ENCODE measurements around the gene IKZF4.
"Not testable (repeated sequence)": the region's sequence is repeated elsewhere in the genome, so short reads cannot be mapped to it uniquely, and the experiment has no call there.

The IKZF4 gene

DNA sequence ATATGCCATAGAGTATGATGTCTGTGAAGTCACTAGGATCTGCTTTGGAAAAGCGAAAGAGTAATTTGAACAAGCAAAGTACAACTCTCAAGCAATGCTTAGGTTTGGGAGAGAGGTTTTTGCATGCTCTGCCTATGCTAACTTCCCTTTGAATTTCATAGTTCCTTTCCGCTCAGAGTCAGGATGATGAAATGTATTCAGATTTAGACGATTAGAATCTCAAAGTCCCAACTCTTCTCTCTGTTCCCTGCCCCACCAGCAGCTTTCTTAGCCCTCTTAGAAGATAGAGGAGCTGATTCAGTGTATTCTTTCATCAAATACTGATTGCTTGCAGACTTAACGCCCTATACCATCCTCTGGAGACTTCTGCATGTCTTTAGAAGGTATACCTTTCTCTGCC, 35.5 kb upstream of the IKZF4 start:
- Histone ChIP-seq H4K91ac (ENCODE audit: low read depth, low read length, poor library complexity) (no peak overlapping the region), H2AK5ac (ENCODE audit: low read depth, low read length) (no peak overlapping the region), H4K8ac (ENCODE audit: low read depth, low read length) (no peak overlapping the region), H3K14ac (ENCODE audit: low read length) (no peak overlapping the region), H3K27me3 (ENCODE audit: control insufficient read depth in 3 of 3, insufficient read depth in 3 of 3, low read depth in 1 of 3, low read length in 3 of 3) (no peaks in the 10 kb centered on the region), H3K79me1 (ENCODE audit: low read depth, low read length) (no peaks in the 10 kb centered on the region), H2AFZ (ENCODE audit: low read length) (no peak overlapping the region), H2BK120ac (ENCODE audit: low read depth, low read length) (no peak overlapping the region), H3K36me3 (replicated peaks in 1 of 2; ENCODE audit: control insufficient read depth in 2 of 2, insufficient read depth in 2 of 2, low read length in 2 of 2) (peaks cover 18 to 93% of the 10 kb centered on the region in 2 donors), H3K18ac (ENCODE audit: low read length) (no peak overlapping the region), H3K23ac (ENCODE audit: low read depth, low read length, poor library complexity) (no peak overlapping the region), H3K27ac (replicated peaks; ENCODE audit: low read length) (no peak overlapping the region), H2BK5ac (ENCODE audit: low read length) (no peak overlapping the region), H2BK12ac (ENCODE audit: low read length) (no peak overlapping the region), H3K9ac (ENCODE audit: low read depth, low read length, poor library complexity) (no peak overlapping the region), H3K4me2 (ENCODE audit: insufficient read depth, low read length, poor library complexity, severe bottlenecking) (no peak overlapping the region), H3K4me3 (ENCODE audit: low read length in 2 of 2) (no peak overlapping the region), H2BK15ac (ENCODE audit: low read length) (no peak overlapping the region), H3K4ac (ENCODE audit: low read length) (no peak overlapping the region), H3K4me1 (ENCODE audit: control insufficient read depth in 2 of 2, insufficient read depth in 1 of 2, low read depth in 1 of 2, low read length in 2 of 2) (no peaks in the 10 kb centered on the region), H3K9me3 (replicated peaks in 1 of 2; ENCODE audit: control insufficient read depth in 2 of 2, insufficient read depth in 1 of 2, low read depth in 1 of 2, low read length in 2 of 2) (no peaks in the 10 kb centered on the region)
- WGBS, 2 donors (ENCODE audit: extremely low coverage in 2 of 2, insufficient read length in 2 of 2, insufficient replicate concordance in 1 of 2) = no CpG with 5 or more reads among the region's 4 CpGs
- DNase-seq (ENCODE audit: low spot score) = no peak

DNA sequence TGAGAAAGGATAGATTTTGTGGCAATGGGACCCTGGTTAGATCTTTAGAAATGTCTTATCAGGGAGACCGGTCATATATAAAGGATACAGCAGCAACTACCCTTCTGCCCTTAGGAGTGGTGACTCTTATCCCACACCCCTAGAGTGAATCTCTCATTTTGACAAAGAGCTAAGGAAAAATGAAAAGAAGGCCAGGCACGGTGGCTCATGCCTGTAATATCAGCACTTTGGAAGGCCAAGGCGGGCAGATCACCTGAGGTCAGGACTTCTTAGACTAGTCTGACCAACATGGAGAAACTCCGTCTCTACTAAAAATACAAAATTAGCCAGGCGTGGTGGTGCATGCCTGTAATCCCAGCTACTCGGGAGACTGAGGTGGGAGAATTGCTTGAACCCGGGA, 34.9 kb upstream of the IKZF4 start:
- H3K18ac ChIP-seq (ENCODE audit: low read length); H3K4ac ChIP-seq (ENCODE audit: low read length); H3K9ac ChIP-seq (ENCODE audit: low read depth, low read length, poor library complexity); H3K23ac ChIP-seq (ENCODE audit: low read depth, low read length, poor library complexity); H3K9me3 ChIP-seq (replicated peaks in 1 of 2; ENCODE audit: control insufficient read depth in 2 of 2, insufficient read depth in 1 of 2, low read depth in 1 of 2, low read length in 2 of 2); H3K4me3 ChIP-seq (ENCODE audit: low read length in 2 of 2); H2AK5ac ChIP-seq (ENCODE audit: low read depth, low read length); H4K8ac ChIP-seq (ENCODE audit: low read depth, low read length); H3K4me2 ChIP-seq (ENCODE audit: insufficient read depth, low read length, poor library complexity, severe bottlenecking); H3K4me1 ChIP-seq (ENCODE audit: control insufficient read depth in 2 of 2, insufficient read depth in 1 of 2, low read depth in 1 of 2, low read length in 2 of 2); H3K79me1 ChIP-seq (ENCODE audit: low read depth, low read length); H2BK120ac ChIP-seq (ENCODE audit: low read depth, low read length); H2BK12ac ChIP-seq (ENCODE audit: low read length); H2AFZ ChIP-seq (ENCODE audit: low read length); H3K27me3 ChIP-seq (ENCODE audit: control insufficient read depth in 3 of 3, insufficient read depth in 3 of 3, low read depth in 1 of 3, low read length in 3 of 3); DNase-seq (ENCODE audit: low spot score); H2BK5ac ChIP-seq (ENCODE audit: low read length); H4K91ac ChIP-seq (ENCODE audit: low read depth, low read length, poor library complexity); H3K14ac ChIP-seq (ENCODE audit: low read length); H2BK15ac ChIP-seq (ENCODE audit: low read length); H3K27ac ChIP-seq (replicated peaks; ENCODE audit: low read length): not testable (repeated sequence)
- H3K36me3 ChIP-seq (replicated peaks in 1 of 2; ENCODE audit: control insufficient read depth in 2 of 2, insufficient read depth in 2 of 2, low read length in 2 of 2) = peaks cover 21 to 93% of the 10 kb centered on the region in 2 donors
- no CpG with 5 or more reads among the region's 7 CpGs for WGBS, 2 donors (ENCODE audit: extremely low coverage in 2 of 2, insufficient read length in 2 of 2, insufficient replicate concordance in 1 of 2)

DNA sequence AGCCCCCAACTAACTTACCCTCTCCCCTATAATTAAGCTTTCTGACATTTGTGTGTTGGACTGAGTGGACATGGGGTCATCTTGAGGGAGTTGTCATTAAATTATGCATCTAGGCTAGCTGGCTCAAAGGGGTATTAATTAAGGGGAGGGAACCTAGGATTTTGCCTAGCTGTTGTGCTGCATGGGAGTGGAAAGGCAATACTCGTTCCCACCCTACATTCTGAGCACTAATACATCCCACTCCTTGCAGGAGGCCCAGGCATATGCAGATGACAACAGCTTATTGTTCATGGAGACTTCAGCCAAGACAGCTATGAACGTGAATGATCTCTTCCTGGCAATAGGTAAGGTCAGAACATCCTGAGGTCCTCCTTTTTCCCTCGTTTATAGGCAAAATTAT, 29.7 kb upstream of the IKZF4 start:
- Histone ChIP-seq H3K4me2 (ENCODE audit: insufficient read depth, low read length, poor library complexity, severe bottlenecking) (no peak overlapping the region), H2AK5ac (ENCODE audit: low read depth, low read length) (no peak overlapping the region), H3K79me1 (ENCODE audit: low read depth, low read length) (no peaks in the 10 kb centered on the region), H2BK15ac (ENCODE audit: low read length) (no peak overlapping the region), H3K4ac (ENCODE audit: low read length) (no peak overlapping the region), H3K27me3 (ENCODE audit: control insufficient read depth in 3 of 3, insufficient read depth in 3 of 3, low read depth in 1 of 3, low read length in 3 of 3) (no peaks in the 10 kb centered on the region), H3K4me1 (ENCODE audit: control insufficient read depth in 2 of 2, insufficient read depth in 1 of 2, low read depth in 1 of 2, low read length in 2 of 2) (no peaks in the 10 kb centered on the region), H3K36me3 (replicated peaks in 1 of 2; ENCODE audit: control insufficient read depth in 2 of 2, insufficient read depth in 2 of 2, low read length in 2 of 2) (peaks cover 41 to 91% of the 10 kb centered on the region in 2 donors), H2AFZ (ENCODE audit: low read length) (no peak overlapping the region), H2BK5ac (ENCODE audit: low read length) (no peak overlapping the region), H2BK120ac (ENCODE audit: low read depth, low read length) (no peak overlapping the region), H3K23ac (ENCODE audit: low read depth, low read length, poor library complexity) (no peak overlapping the region), H3K14ac (ENCODE audit: low read length) (no peak overlapping the region), H3K9ac (ENCODE audit: low read depth, low read length, poor library complexity) (no peak overlapping the region), H4K91ac (ENCODE audit: low read depth, low read length, poor library complexity) (no peak overlapping the region), H3K4me3 (ENCODE audit: low read length in 2 of 2) (no peak overlapping the region), H3K18ac (ENCODE audit: low read length) (no peak overlapping the region), H2BK12ac (ENCODE audit: low read length) (no peak overlapping the region), H3K27ac (replicated peaks; ENCODE audit: low read length) (no peak overlapping the region), H3K9me3 (replicated peaks in 1 of 2; ENCODE audit: control insufficient read depth in 2 of 2, insufficient read depth in 1 of 2, low read depth in 1 of 2, low read length in 2 of 2) (no peaks in the 10 kb centered on the region), H4K8ac (ENCODE audit: low read depth, low read length) (no peak overlapping the region)
- WGBS, 2 donors (ENCODE audit: extremely low coverage in 2 of 2, insufficient read length in 2 of 2, insufficient replicate concordance in 1 of 2) = no CpG with 5 or more reads among the region's 3 CpGs
- no peak for DNase-seq (ENCODE audit: low spot score)

DNA sequence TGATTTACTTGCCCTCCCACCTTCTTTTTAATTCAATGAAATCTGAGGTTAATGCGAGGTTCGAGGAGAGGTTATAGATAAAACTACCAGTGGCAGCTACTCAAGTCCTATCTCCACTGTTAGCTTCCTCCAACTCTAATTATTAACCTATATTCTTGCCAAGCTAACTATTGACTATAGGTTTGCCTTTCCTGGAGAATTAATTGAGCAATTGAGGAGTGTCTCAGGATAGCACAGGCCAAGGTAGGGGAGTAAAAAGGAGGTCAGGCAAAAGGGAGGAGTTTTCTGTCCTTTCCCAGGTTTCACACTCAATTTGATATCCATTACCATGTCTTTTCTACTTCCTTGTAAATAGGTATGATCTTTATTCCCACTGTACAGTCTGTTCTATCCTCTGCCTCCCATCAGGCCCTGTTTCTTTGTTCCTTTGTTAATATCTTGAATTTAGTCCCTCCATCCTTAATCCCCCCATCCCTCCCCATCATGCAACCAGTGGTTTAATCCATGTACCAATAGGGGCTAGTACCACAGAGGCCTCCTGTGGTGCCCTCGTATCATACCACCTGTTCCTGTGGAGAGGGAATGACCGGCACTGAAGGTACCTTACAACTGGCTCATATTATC, 27.5 kb upstream of the IKZF4 start:
- Histone ChIP-seq H3K4me2 (ENCODE audit: insufficient read depth, low read length, poor library complexity, severe bottlenecking) (no peak overlapping the region), H3K9ac (ENCODE audit: low read depth, low read length, poor library complexity) (no peak overlapping the region), H3K14ac (ENCODE audit: low read length) (no peak overlapping the region), H3K23ac (ENCODE audit: low read depth, low read length, poor library complexity) (no peak overlapping the region), H3K4me1 (ENCODE audit: control insufficient read depth in 2 of 2, insufficient read depth in 1 of 2, low read depth in 1 of 2, low read length in 2 of 2) (peaks cover 0 to 4% of the 10 kb centered on the region in 2 donors), H3K18ac (ENCODE audit: low read length) (no peak overlapping the region), H3K27ac (replicated peaks; ENCODE audit: low read length) (no peak overlapping the region), H2BK15ac (ENCODE audit: low read length) (no peak overlapping the region), H2BK12ac (ENCODE audit: low read length) (no peak overlapping the region), H4K8ac (ENCODE audit: low read depth, low read length) (no peak overlapping the region), H2BK120ac (ENCODE audit: low read depth, low read length) (no peak overlapping the region), H3K27me3 (ENCODE audit: control insufficient read depth in 3 of 3, insufficient read depth in 3 of 3, low read depth in 1 of 3, low read length in 3 of 3) (no peaks in the 10 kb centered on the region), H3K4ac (ENCODE audit: low read length) (no peak overlapping the region), H2BK5ac (ENCODE audit: low read length) (no peak overlapping the region), H3K79me1 (ENCODE audit: low read depth, low read length) (no peaks in the 10 kb centered on the region), H4K91ac (ENCODE audit: low read depth, low read length, poor library complexity) (no peak overlapping the region), H3K4me3 (ENCODE audit: low read length in 2 of 2) (no peak overlapping the region), H3K36me3 (replicated peaks in 1 of 2; ENCODE audit: control insufficient read depth in 2 of 2, insufficient read depth in 2 of 2, low read length in 2 of 2) (peaks cover 37 to 70% of the 10 kb centered on the region in 2 donors), H3K9me3 (replicated peaks in 1 of 2; ENCODE audit: control insufficient read depth in 2 of 2, insufficient read depth in 1 of 2, low read depth in 1 of 2, low read length in 2 of 2) (no peaks in the 10 kb centered on the region), H2AFZ (ENCODE audit: low read length) (no peak overlapping the region), H2AK5ac (ENCODE audit: low read depth, low read length) (no peak overlapping the region)
- no CpG with 5 or more reads among the region's 4 CpGs for WGBS, 2 donors (ENCODE audit: extremely low coverage in 2 of 2, insufficient read length in 2 of 2, insufficient replicate concordance in 1 of 2)
- no peak for DNase-seq (ENCODE audit: low spot score)

Data from neuronal stem cell (in vitro differentiated cells).